ENCODE results near the gene TBX15.

DNA sequence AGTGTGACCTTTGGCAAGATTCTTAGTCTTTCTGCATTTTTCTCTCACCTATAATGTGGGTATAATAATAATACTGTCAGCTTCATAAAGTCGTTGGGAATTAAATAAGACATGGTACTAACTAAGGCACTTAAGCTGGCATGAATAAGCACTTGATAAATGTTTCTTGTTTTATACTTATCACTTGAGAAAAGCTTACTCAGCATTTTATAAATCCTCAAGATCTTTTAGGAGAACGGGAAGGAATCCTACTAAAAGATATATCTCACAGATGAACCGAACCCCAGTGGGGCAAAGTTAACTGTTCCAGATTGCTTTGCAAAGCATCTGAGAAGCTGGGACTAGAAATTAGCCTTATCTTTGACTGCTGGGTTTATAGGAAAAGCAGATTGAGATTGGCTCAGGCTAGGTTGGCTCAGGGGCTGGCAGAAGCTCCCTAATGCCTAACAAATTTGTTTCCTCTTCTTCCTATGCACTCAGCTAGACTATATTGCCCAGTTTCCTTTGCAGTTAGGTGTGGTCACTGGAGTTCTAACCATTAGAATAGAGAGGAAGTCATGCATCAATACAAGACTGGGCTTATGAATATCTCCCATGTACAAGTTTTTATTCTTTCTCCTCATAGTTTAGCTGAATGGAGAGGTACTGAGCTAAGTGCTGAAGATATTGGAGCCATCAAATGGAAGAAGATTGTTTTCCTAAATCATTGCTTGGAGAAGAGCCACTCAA, 110.3 kb downstream of the TBX15 start:
- TF ChIP-seq, protein P1, sequence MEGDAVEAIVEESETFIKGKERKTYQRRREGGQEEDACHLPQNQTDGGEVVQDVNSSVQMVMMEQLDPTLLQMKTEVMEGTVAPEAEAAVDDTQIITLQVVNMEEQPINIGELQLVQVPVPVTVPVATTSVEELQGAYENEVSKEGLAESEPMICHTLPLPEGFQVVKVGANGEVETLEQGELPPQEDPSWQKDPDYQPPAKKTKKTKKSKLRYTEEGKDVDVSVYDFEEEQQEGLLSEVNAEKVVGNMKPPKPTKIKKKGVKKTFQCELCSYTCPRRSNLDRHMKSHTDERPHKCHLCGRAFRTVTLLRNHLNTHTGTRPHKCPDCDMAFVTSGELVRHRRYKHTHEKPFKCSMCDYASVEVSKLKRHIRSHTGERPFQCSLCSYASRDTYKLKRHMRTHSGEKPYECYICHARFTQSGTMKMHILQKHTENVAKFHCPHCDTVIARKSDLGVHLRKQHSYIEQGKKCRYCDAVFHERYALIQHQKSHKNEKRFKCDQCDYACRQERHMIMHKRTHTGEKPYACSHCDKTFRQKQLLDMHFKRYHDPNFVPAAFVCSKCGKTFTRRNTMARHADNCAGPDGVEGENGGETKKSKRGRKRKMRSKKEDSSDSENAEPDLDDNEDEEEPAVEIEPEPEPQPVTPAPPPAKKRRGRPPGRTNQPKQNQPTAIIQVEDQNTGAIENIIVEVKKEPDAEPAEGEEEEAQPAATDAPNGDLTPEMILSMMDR (IDR thresholded peaks at IDR 0.05; ENCODE audit: low read depth, low read length), result no peak
- TF ChIP-seq POLR2A (IDR thresholded peaks at IDR 0.05; ENCODE audit: extremely low read depth, insufficient read length) (no peak), MYC (IDR thresholded peaks at IDR 0.05; ENCODE audit: low read depth, low read length) (no peak)
